ENCODE results near the gene DCLK1.

- no peak for TF ChIP-seq REST (IDR thresholded peaks at IDR 0.05; ENCODE audit: insufficient replicate concordance, low read depth)
- TF ChIP-seq CTCF (IDR thresholded peaks at IDR 0.05; ENCODE audit: insufficient read depth, low read length), result no peak
- TF ChIP-seq SPI1 (IDR thresholded peaks at IDR 0.05; ENCODE audit: borderline replicate concordance, low read depth), result no peak
- TF ChIP-seq GABPA (IDR thresholded peaks at IDR 0.05; ENCODE audit: low read depth), result no peak
Measured at GRCh38 chr13:36082806-36083205, 48.4 kb downstream of the DCLK1 start.
